Measurements from ENCODE around the gene DNAJB6.
"Not testable (repeated sequence)": the region's sequence is repeated elsewhere in the genome, so short reads cannot be mapped to it uniquely, and the experiment has no call there.

DNAJB6 gene

GRCh38 chr7:157442993-157443831 lies 106.4 kb downstream of the DNAJB6 start:
- no peak overlapping the region for H3K27ac ChIP-seq
- TF ChIP-seq CTCF (conservative IDR thresholded peaks at IDR 0.05) (no peak), ZFX (IDR thresholded peaks at IDR 0.05) (no peak)

GRCh38 chr7:157444011-157444842 lies 107.4 kb downstream of the DNAJB6 start:
- TF ChIP-seq ZFX (IDR thresholded peaks at IDR 0.05) = no peak
- no peak for TF ChIP-seq CTCF (conservative IDR thresholded peaks at IDR 0.05)
- H3K27ac ChIP-seq = no peak overlapping the region

- TF ChIP-seq ZFX (IDR thresholded peaks at IDR 0.05) (no peak), CTCF (conservative IDR thresholded peaks at IDR 0.05) (no peak)
- no peak overlapping the region for H3K27ac ChIP-seq
Measured at GRCh38 chr7:157444843-157445135, 108.0 kb downstream of the DNAJB6 start.

- H3K27ac ChIP-seq = no peak overlapping the region
- TF ChIP-seq CTCF (conservative IDR thresholded peaks at IDR 0.05) (no peak), ZFX (IDR thresholded peaks at IDR 0.05) (no peak)
Measured at GRCh38 chr7:157445246-157445955, 108.6 kb downstream of the DNAJB6 start.

GRCh38 chr7:157445956-157446295 lies 109.1 kb downstream of the DNAJB6 start:
- H3K27ac ChIP-seq = no peak overlapping the region
- TF ChIP-seq ZFX (IDR thresholded peaks at IDR 0.05) (no peak), CTCF (conservative IDR thresholded peaks at IDR 0.05) (no peak)

GRCh38 chr7:157446322-157446721 lies 109.5 kb downstream of the DNAJB6 start:
- TF ChIP-seq ZFX (IDR thresholded peaks at IDR 0.05) = no peak
- no peak for TF ChIP-seq CTCF (conservative IDR thresholded peaks at IDR 0.05)
- no peak overlapping the region for H3K27ac ChIP-seq

GRCh38 chr7:157454003-157454402 lies 117.2 kb downstream of the DNAJB6 start:
- H3K27ac ChIP-seq = not testable (repeated sequence)

Data from C4-2B (cell line).